GM19438 (cell line): Measurements from ENCODE around the gene KCNK5.

Experiments used
- ATAC-seq: cut with Tn5 transposase; IDR thresholded peaks from one replicate; pipeline ENCODE4 v1.9.1; 2021; ENCODE audit warnings: low read depth; ENCODE audit not compliant: unreplicated experiment

Gene KCNK5

GRCh38 chr6:39247667-39248194, 18.5 kb upstream of the KCNK5 start:
- ATAC-seq = no peak

- no peak for ATAC-seq
Observed at GRCh38 chr6:39243809-39244208, 14.5 kb upstream of the KCNK5 start.

GRCh38 chr6:39240155-39240757, 11.0 kb upstream of the KCNK5 start:
- ATAC-seq = no peak

- ATAC-seq = no peak
Observed at GRCh38 chr6:39239527-39240154, 10.4 kb upstream of the KCNK5 start.

- ATAC-seq = no peak
Observed at GRCh38 chr6:39236742-39237141, 7.5 kb upstream of the KCNK5 start.

- ATAC-seq = no peak
Observed at GRCh38 chr6:39233333-39233732, 4.1 kb upstream of the KCNK5 start.

GRCh38 chr6:39231521-39232243, 2.4 kb upstream of the KCNK5 start:
- no peak for ATAC-seq

- ATAC-seq = no peak
Observed at GRCh38 chr6:39230654-39231035, 1.4 kb upstream of the KCNK5 start.

GRCh38 chr6:39228111-39228971, 934 bp downstream of the KCNK5 start:
- no peak for ATAC-seq

- ATAC-seq = no peak
Observed at GRCh38 chr6:39227476-39227875, 1.8 kb downstream of the KCNK5 start.

- ATAC-seq = no peak
Observed at GRCh38 chr6:39226639-39227329, 2.5 kb downstream of the KCNK5 start.

- no peak for ATAC-seq
Observed at GRCh38 chr6:39225946-39226437, 3.3 kb downstream of the KCNK5 start.

- ATAC-seq = no peak
Observed at GRCh38 chr6:39225543-39225942, 3.7 kb downstream of the KCNK5 start.

- no peak for ATAC-seq
Observed at GRCh38 chr6:39224523-39225182, 4.6 kb downstream of the KCNK5 start.

- ATAC-seq = no peak
Observed at GRCh38 chr6:39224011-39224410, 5.3 kb downstream of the KCNK5 start.

- no peak for ATAC-seq
Observed at GRCh38 chr6:39223555-39223954, 5.7 kb downstream of the KCNK5 start.

- no peak for ATAC-seq
Observed at GRCh38 chr6:39223061-39223460, 6.2 kb downstream of the KCNK5 start.

GRCh38 chr6:39221779-39222641, 7.3 kb downstream of the KCNK5 start:
- ATAC-seq = no peak

GRCh38 chr6:39221115-39221514, 8.2 kb downstream of the KCNK5 start:
- no peak for ATAC-seq
